ENCODE data around the gene LAMC3.
"Not testable (repeated sequence)": the region's sequence is repeated elsewhere in the genome, so short reads cannot be mapped to it uniquely, and the experiment has no call there.

LAMC3 gene

GRCh38 chr9:131107760-131108159 lies 98.8 kb downstream of the LAMC3 start:
- peaks cover 18% of the 10 kb centered on the region for H3K4me1 ChIP-seq (ENCODE audit: control insufficient read depth, low read depth, low read length)
- H3K27me3 ChIP-seq (ENCODE audit: control insufficient read depth, insufficient read depth, low read length) = no peaks in the 10 kb centered on the region
- H3K9ac ChIP-seq (ENCODE audit: low read length) = no peak overlapping the region
- H3K9me3 ChIP-seq (ENCODE audit: control insufficient read depth, low read depth, low read length) = no peaks in the 10 kb centered on the region
- H3K4me3 ChIP-seq (ENCODE audit: low read length) = no peak overlapping the region
- H3K36me3 ChIP-seq (ENCODE audit: control insufficient read depth, low read depth, low read length) = peaks cover 8% of the 10 kb centered on the region
- no peak overlapping the region for H3K27ac ChIP-seq (ENCODE audit: low read length)

- Histone ChIP-seq H3K4me3 (ENCODE audit: low read length) (no peak overlapping the region), H3K9ac (ENCODE audit: low read length) (peak overlapping the region; percentile 43), H3K27me3 (ENCODE audit: control insufficient read depth, insufficient read depth, low read length) (no peaks in the 10 kb centered on the region), H3K27ac (ENCODE audit: low read length) (peak overlapping the region; percentile 51), H3K36me3 (ENCODE audit: control insufficient read depth, low read depth, low read length) (peaks cover 18% of the 10 kb centered on the region), H3K9me3 (ENCODE audit: control insufficient read depth, low read depth, low read length) (no peaks in the 10 kb centered on the region), H3K4me1 (ENCODE audit: control insufficient read depth, low read depth, low read length) (peaks cover 8% of the 10 kb centered on the region)
These were observed 102.3 kb downstream of the LAMC3 start for GRCh38 chr9:131111186-131111853.

- Histone ChIP-seq H3K4me3 (ENCODE audit: low read length) (no peak overlapping the region), H3K36me3 (ENCODE audit: control insufficient read depth, low read depth, low read length) (peaks cover 23% of the 10 kb centered on the region), H3K27ac (ENCODE audit: low read length) (peak overlapping the region; percentile 51), H3K27me3 (ENCODE audit: control insufficient read depth, insufficient read depth, low read length) (no peaks in the 10 kb centered on the region), H3K9me3 (ENCODE audit: control insufficient read depth, low read depth, low read length) (no peaks in the 10 kb centered on the region), H3K9ac (ENCODE audit: low read length) (peak overlapping the region; percentile 43), H3K4me1 (ENCODE audit: control insufficient read depth, low read depth, low read length) (peaks cover 8% of the 10 kb centered on the region)
These were observed 102.9 kb downstream of the LAMC3 start for GRCh38 chr9:131111854-131112311.

GRCh38 chr9:131112374-131113154 lies 103.6 kb downstream of the LAMC3 start:
- no peak overlapping the region for H3K9ac ChIP-seq (ENCODE audit: low read length)
- no peak overlapping the region for H3K4me3 ChIP-seq (ENCODE audit: low read length)
- no peaks in the 10 kb centered on the region for H3K9me3 ChIP-seq (ENCODE audit: control insufficient read depth, low read depth, low read length)
- no peaks in the 10 kb centered on the region for H3K27me3 ChIP-seq (ENCODE audit: control insufficient read depth, insufficient read depth, low read length)
- peak overlapping the region; percentile 19 for H3K27ac ChIP-seq (ENCODE audit: low read length)
- H3K4me1 ChIP-seq (ENCODE audit: control insufficient read depth, low read depth, low read length) = peaks cover 8% of the 10 kb centered on the region
- peaks cover 25% of the 10 kb centered on the region for H3K36me3 ChIP-seq (ENCODE audit: control insufficient read depth, low read depth, low read length)

GRCh38 chr9:131113655-131114054 lies 104.7 kb downstream of the LAMC3 start:
- H3K9ac ChIP-seq (ENCODE audit: low read length) = no peak overlapping the region
- no peak overlapping the region for H3K27ac ChIP-seq (ENCODE audit: low read length)
- no peaks in the 10 kb centered on the region for H3K9me3 ChIP-seq (ENCODE audit: control insufficient read depth, low read depth, low read length)
- H3K36me3 ChIP-seq (ENCODE audit: control insufficient read depth, low read depth, low read length) = peaks cover 35% of the 10 kb centered on the region
- no peak overlapping the region for H3K4me3 ChIP-seq (ENCODE audit: low read length)
- peaks cover 8% of the 10 kb centered on the region for H3K4me1 ChIP-seq (ENCODE audit: control insufficient read depth, low read depth, low read length)
- H3K27me3 ChIP-seq (ENCODE audit: control insufficient read depth, insufficient read depth, low read length) = no peaks in the 10 kb centered on the region

- Histone ChIP-seq H3K27ac (ENCODE audit: low read length) (no peak overlapping the region), H3K27me3 (ENCODE audit: control insufficient read depth, insufficient read depth, low read length) (no peaks in the 10 kb centered on the region), H3K9ac (ENCODE audit: low read length) (no peak overlapping the region), H3K36me3 (ENCODE audit: control insufficient read depth, low read depth, low read length) (peaks cover 39% of the 10 kb centered on the region), H3K9me3 (ENCODE audit: control insufficient read depth, low read depth, low read length) (no peaks in the 10 kb centered on the region), H3K4me3 (ENCODE audit: low read length) (no peak overlapping the region), H3K4me1 (ENCODE audit: control insufficient read depth, low read depth, low read length) (peaks cover 8% of the 10 kb centered on the region)
These were observed 105.1 kb downstream of the LAMC3 start for GRCh38 chr9:131114084-131114535.

- peaks cover 49% of the 10 kb centered on the region for H3K36me3 ChIP-seq (ENCODE audit: control insufficient read depth, low read depth, low read length)
- not testable (repeated sequence) for H3K4me1 ChIP-seq (ENCODE audit: control insufficient read depth, low read depth, low read length); H3K27me3 ChIP-seq (ENCODE audit: control insufficient read depth, insufficient read depth, low read length)
These were observed 106.4 kb downstream of the LAMC3 start for GRCh38 chr9:131115360-131115742.

GRCh38 chr9:131116281-131117120 lies 107.5 kb downstream of the LAMC3 start:
- no peaks in the 10 kb centered on the region for H3K9me3 ChIP-seq (ENCODE audit: control insufficient read depth, low read depth, low read length)
- H3K4me3 ChIP-seq (ENCODE audit: low read length) = no peak overlapping the region
- no peak overlapping the region for H3K27ac ChIP-seq (ENCODE audit: low read length)
- H3K4me1 ChIP-seq (ENCODE audit: control insufficient read depth, low read depth, low read length) = peaks cover 2% of the 10 kb centered on the region
- H3K9ac ChIP-seq (ENCODE audit: low read length) = no peak overlapping the region
- H3K27me3 ChIP-seq (ENCODE audit: control insufficient read depth, insufficient read depth, low read length) = no peaks in the 10 kb centered on the region
- H3K36me3 ChIP-seq (ENCODE audit: control insufficient read depth, low read depth, low read length) = peaks cover 60% of the 10 kb centered on the region

More at GRCh38 chr9:131115360-131115742, 106.4 kb downstream of the LAMC3 start:
- H3K27ac ChIP-seq (ENCODE audit: low read length); H3K4me3 ChIP-seq (ENCODE audit: low read length); H3K9ac ChIP-seq (ENCODE audit: low read length); H3K9me3 ChIP-seq (ENCODE audit: control insufficient read depth, low read depth, low read length): not testable (repeated sequence)

GRCh38 chr9:131117121-131117761 lies 108.3 kb downstream of the LAMC3 start:
- H3K27me3 ChIP-seq (ENCODE audit: control insufficient read depth, insufficient read depth, low read length) = no peaks in the 10 kb centered on the region
- no peak overlapping the region for H3K4me3 ChIP-seq (ENCODE audit: low read length)
- H3K9me3 ChIP-seq (ENCODE audit: control insufficient read depth, low read depth, low read length) = no peaks in the 10 kb centered on the region
- H3K27ac ChIP-seq (ENCODE audit: low read length) = no peak overlapping the region
- no peaks in the 10 kb centered on the region for H3K4me1 ChIP-seq (ENCODE audit: control insufficient read depth, low read depth, low read length)
- H3K36me3 ChIP-seq (ENCODE audit: control insufficient read depth, low read depth, low read length) = peaks cover 68% of the 10 kb centered on the region
- H3K9ac ChIP-seq (ENCODE audit: low read length) = no peak overlapping the region

- Histone ChIP-seq H3K9ac (ENCODE audit: low read length) (no peak overlapping the region), H3K9me3 (ENCODE audit: control insufficient read depth, low read depth, low read length) (no peaks in the 10 kb centered on the region), H3K27me3 (ENCODE audit: control insufficient read depth, insufficient read depth, low read length) (no peaks in the 10 kb centered on the region), H3K4me1 (ENCODE audit: control insufficient read depth, low read depth, low read length) (no peaks in the 10 kb centered on the region), H3K27ac (ENCODE audit: low read length) (no peak overlapping the region), H3K36me3 (ENCODE audit: control insufficient read depth, low read depth, low read length) (peaks cover 66% of the 10 kb centered on the region), H3K4me3 (ENCODE audit: low read length) (no peak overlapping the region)
These were observed 108.8 kb downstream of the LAMC3 start for GRCh38 chr9:131117762-131118145.

GRCh38 chr9:131119600-131119999 lies 110.6 kb downstream of the LAMC3 start:
- no peaks in the 10 kb centered on the region for H3K9me3 ChIP-seq (ENCODE audit: control insufficient read depth, low read depth, low read length)
- H3K9ac ChIP-seq (ENCODE audit: low read length) = no peak overlapping the region
- H3K36me3 ChIP-seq (ENCODE audit: control insufficient read depth, low read depth, low read length) = peaks cover 62% of the 10 kb centered on the region
- H3K4me1 ChIP-seq (ENCODE audit: control insufficient read depth, low read depth, low read length) = no peaks in the 10 kb centered on the region
- H3K27ac ChIP-seq (ENCODE audit: low read length) = no peak overlapping the region
- H3K27me3 ChIP-seq (ENCODE audit: control insufficient read depth, insufficient read depth, low read length) = no peaks in the 10 kb centered on the region
- H3K4me3 ChIP-seq (ENCODE audit: low read length) = no peak overlapping the region
